AG04450 (cell line): ENCODE data around the gene CCDC28A. TPM values are rescaled to one million over a fixed set of nuclear protein-coding genes. Genes with fewer than 3 reads are reported as not detected.

Source experiments
- CTCF ChIA-PET: fragments of 300-600, 350-600 bp; formaldehyde crosslinking; extraction: SDS; loops from one replicate; lab custom pipeline; 2022; ENCODE audit warnings: antibody characterized with exemption, inconsistent platforms; lab: Charles Lee
- POLR2A ChIA-PET: fragments of 350-600 bp; formaldehyde crosslinking; extraction: SDS; loops from one replicate; lab custom pipeline; 2021; ENCODE audit warnings: antibody characterized with exemption, inconsistent platforms; lab: Yijun Ruan, JAX
- DNase-seq: peaks from one replicate; pipeline ENCODE4 v3.0.0-alpha.2; 2011; ENCODE audit warnings: low read depth, low spot score
- H3K27ac ChIP-seq: one replicate; pipeline ENCODE4 v1.5.1; 2012; ENCODE audit warnings: low read depth, low read length, control low read depth
- H3K27me3 ChIP-seq: one replicate; pipeline ENCODE4 v1.6.0; 2012; ENCODE audit warnings: low read length; ENCODE audit not compliant: control insufficient read depth, insufficient read depth
- H3K4me3 ChIP-seq: 2 replicates; pipeline ENCODE4 v1.5.1; 2011; ENCODE audit warnings: mild to moderate bottlenecking, low read depth, low read length, control low read depth
- H3K9me3 ChIP-seq: 2 replicates; pipeline ENCODE4 v1.5.1; 2012; ENCODE audit warnings: low read length; ENCODE audit not compliant: control insufficient read depth, insufficient read depth
- CTCF ChIP-seq: IDR thresholded peaks from 2 replicates; pipeline ENCODE4 v1.5.1; 2011; ENCODE audit warnings: low read depth, low read length, control low read depth, inconsistent platforms
- polyA plus RNA-seq: library from polyadenylated mRNA; depleted of rRNA; stranded (reverse); fragments of >200 nt; gene quantifications from 2 replicates; pipeline ENCODE4 v1.2.3, GENCODE V29; 2011

CCDC28A gene
- polyA plus RNA-seq, 1 experiment: 23.8 TPM

GRCh38 chr6:138803861-138804260, 30.3 kb downstream of the CCDC28A start:
- no peak for TF ChIP-seq CTCF
- no peaks in the 10 kb centered on the region for H3K9me3 ChIP-seq
- H3K27me3 ChIP-seq: no peaks in the 10 kb centered on the region
- H3K4me3 ChIP-seq: no peak overlapping the region
- ChIA-PET POLR2A (no interaction called here), CTCF (interaction anchor here (1.3 to 1.7 kb wide), 2 partner anchors 415 to 688 kb away, joined by 4 to 8 read pairs; no protein-coding TSS in a partner anchor)
- H3K27ac ChIP-seq: no peak overlapping the region
- no peak for DNase-seq

GRCh38 chr6:138805016-138805765, 31.6 kb downstream of the CCDC28A start:
- ChIA-PET CTCF (interaction anchor here (0.5 to 1.7 kb wide), 3 partner anchors 9 to 81 kb away, joined by 3 to 7 read pairs (median 3); no protein-coding TSS in a partner anchor), POLR2A (interaction anchor here (0.6 to 0.7 kb wide), 2 partner anchors 181 to 531 kb away, joined by 3 to 5 read pairs; no protein-coding TSS in a partner anchor)
- H3K27me3 ChIP-seq: no peaks in the 10 kb centered on the region
- no peak overlapping the region for H3K27ac ChIP-seq
- 0 out of 2 replicates have a peak, but pooled peaks have one; percentile 3 for TF ChIP-seq CTCF
- no peaks in the 10 kb centered on the region for H3K9me3 ChIP-seq
- no peak overlapping the region for H3K4me3 ChIP-seq
- DNase-seq: peak; percentile 60

- no peak for DNase-seq
- ChIA-PET POLR2A (no interaction called here), CTCF (no interaction called here)
- Histone ChIP-seq H3K4me3 (no peak overlapping the region), H3K9me3 (no peaks in the 10 kb centered on the region), H3K27ac (no peak overlapping the region), H3K27me3 (no peaks in the 10 kb centered on the region)
- TF ChIP-seq CTCF: no peak
Observed at GRCh38 chr6:138806889-138807288, 33.3 kb downstream of the CCDC28A start.

- POLR2A ChIA-PET: no interaction called here
- CTCF ChIA-PET: no interaction called here
Observed at GRCh38 chr6:138809677-138810076, 36.1 kb downstream of the CCDC28A start.

More at GRCh38 chr6:138809677-138810076, 36.1 kb downstream of the CCDC28A start:
- H3K4me3 ChIP-seq: no peak overlapping the region
- H3K27ac ChIP-seq: no peak overlapping the region
- no peak for DNase-seq
- no peaks in the 10 kb centered on the region for H3K9me3 ChIP-seq
- no peaks in the 10 kb centered on the region for H3K27me3 ChIP-seq
- TF ChIP-seq CTCF: no peak
